GM23338 (cell line): ENCODE measurements around the gene UBQLN1. TPM values are rescaled to one million over a fixed set of nuclear protein-coding genes. Genes with fewer than 3 reads are reported as not detected.

Experiments used
- ATAC-seq: fragments of 200-7000 bp; cut with Tn5 transposase; 3 replicates; pipeline ENCODE4 v1.9.1; 2020
- DNase-seq: peaks from one replicate; pipeline ENCODE4 v3.0.0-alpha.2; 2015; ENCODE audit warnings: low spot score
- H2AFZ ChIP-seq: fragments of 200-600 bp; sonication (generic); 2 replicates; pipeline ENCODE4 v1.8.0; 2016; ENCODE audit warnings: antibody characterized with exemption, mild to moderate bottlenecking, moderate library complexity
- H3F3A ChIP-seq: fragments of 200-600 bp; sonication (generic); replicated peaks from 2 replicates; pipeline ENCODE4 v1.8.0; 2017; ENCODE audit warnings: antibody characterized with exemption, mixed run types, low read depth
- H3K27ac ChIP-seq: fragments of 200-600 bp; sonication (generic); 2 replicates; pipeline ENCODE4 v1.6.1; 2016; ENCODE audit warnings: low read depth
- H3K27me3 ChIP-seq: fragments of 200-600 bp; sonication (generic); 2 replicates; pipeline ENCODE4 v1.8.0; 2016; ENCODE audit warnings: mild to moderate bottlenecking, mixed run types, moderate library complexity; ENCODE audit not compliant: insufficient read depth
- H3K36me3 ChIP-seq: fragments of 200-600 bp; sonication (generic); 2 replicates; pipeline ENCODE4 v1.8.0; 2016; ENCODE audit warnings: mild to moderate bottlenecking; ENCODE audit not compliant: insufficient read depth
- H3K4me1 ChIP-seq: fragments of 200-600 bp; sonication (generic); 2 replicates; pipeline ENCODE4 v1.8.0; 2016; ENCODE audit warnings: mild to moderate bottlenecking, moderate library complexity; ENCODE audit not compliant: insufficient read depth
- H3K4me2 ChIP-seq: fragments of 200-600 bp; sonication (generic); 2 replicates; pipeline ENCODE4 v1.7.1; 2017; ENCODE audit warnings: mixed run types
- H3K4me3 ChIP-seq: fragments of 200-600 bp; sonication (generic); 2 replicates; pipeline ENCODE4 v1.6.1; 2016; ENCODE audit warnings: mixed run types
- H3K79me2 ChIP-seq: fragments of 200-600 bp; sonication (generic); replicated peaks from 2 replicates; pipeline ENCODE4 v1.8.0; 2017; ENCODE audit warnings: mild to moderate bottlenecking; ENCODE audit not compliant: insufficient read depth
- H3K9me2 ChIP-seq: fragments of 200-600 bp; sonication (generic); 2 replicates; pipeline ENCODE4 v1.8.0; 2017; ENCODE audit not compliant: insufficient read depth
- H4K20me1 ChIP-seq: fragments of 200-600 bp; sonication (generic); replicated peaks from 2 replicates; pipeline ENCODE4 v1.8.0; 2017; ENCODE audit warnings: mild to moderate bottlenecking; ENCODE audit not compliant: insufficient read depth
- H3K27ac Mint-ChIP-seq: 2 replicates; pipeline ENCODE4 v1.8.0; 2020; ENCODE audit warnings: inconsistent platforms, mild to moderate bottlenecking, moderate library complexity, mixed read lengths
- H3K27me3 Mint-ChIP-seq: 3 replicates; pipeline ENCODE4 v1.8.0; 2022; ENCODE audit warnings: low read depth, mild to moderate bottlenecking, moderate library complexity, mixed read lengths, inconsistent platforms; ENCODE audit not compliant: insufficient read depth, poor library complexity
- H3K36me3 Mint-ChIP-seq: 3 replicates; pipeline ENCODE4 v1.8.0; 2021; ENCODE audit warnings: low read depth, mild to moderate bottlenecking, inconsistent platforms, moderate library complexity, mixed read lengths
- H3K4me1 Mint-ChIP-seq: 3 replicates; pipeline ENCODE4 v1.8.0; 2020; ENCODE audit warnings: mild to moderate bottlenecking, inconsistent platforms, mixed read lengths
- H3K4me3 Mint-ChIP-seq: 3 replicates; pipeline ENCODE4 v1.8.0; 2021; ENCODE audit warnings: moderate library complexity, mild to moderate bottlenecking, inconsistent platforms, mixed read lengths
- H3K9me3 Mint-ChIP-seq: 3 replicates; pipeline ENCODE4 v1.8.0; 2020; ENCODE audit warnings: moderate library complexity, mild to moderate bottlenecking, inconsistent platforms, mixed read lengths
- EZH2 ChIP-seq: fragments of 200-600 bp; sonication (generic); IDR thresholded peaks from one replicate; pipeline ENCODE4 v1.8.0; 2017; ENCODE audit warnings: antibody characterized with exemption, mild to moderate bottlenecking, low read depth; ENCODE audit not compliant: unreplicated experiment
- JUNB ChIP-seq: IDR thresholded peaks from one replicate; pipeline ENCODE4 v1.6.1; 2016; ENCODE audit warnings: antibody characterized with exemption; ENCODE audit not compliant: unreplicated experiment
- NANOG ChIP-seq: IDR thresholded peaks from 2 replicates; pipeline ENCODE4 v1.6.1; 2016; ENCODE audit warnings: antibody characterized with exemption, borderline replicate concordance
- POLR2AphosphoS5 ChIP-seq: IDR thresholded peaks from 2 replicates; pipeline ENCODE4 v1.6.1; 2016; ENCODE audit warnings: antibody characterized with exemption, low read depth
- STAT1 ChIP-seq: IDR thresholded peaks from one replicate; pipeline ENCODE4 v1.6.1; 2016; ENCODE audit warnings: antibody characterized with exemption; ENCODE audit not compliant: unreplicated experiment
- ZNF331 ChIP-seq: fragments of 250-450 bp; sonication (Bioruptor Pico); IDR thresholded peaks from 2 replicates; pipeline ENCODE4 v1.5.0; 2020; ENCODE audit warnings: low read depth, mild to moderate bottlenecking, moderate library complexity
- polyA plus RNA-seq: library from polyadenylated mRNA; unstranded; fragments of >200 nt; fragmentation: Nextera tagmentation; extraction: Ambion mirVana; gene quantifications from 2 replicates; pipeline ENCODE4 v1.2.1, GENCODE V29; 2016
- total RNA-seq: library from RNA; depleted of rRNA; stranded (reverse); fragments of >200 nt; shearing (Covaris generic); gene quantifications from 2 replicates; pipeline ENCODE4 v1.2.3, GENCODE V29; 2014
- TF ChIP-seq, protein P1 (sequence below): IDR thresholded peaks from one replicate; pipeline ENCODE4 v1.6.1; 2018; ENCODE audit warnings: antibody characterized with exemption; ENCODE audit not compliant: unreplicated experiment
- TF ChIP-seq, protein P2 (sequence below): IDR thresholded peaks from 2 replicates; pipeline ENCODE4 v1.6.1; 2016; ENCODE audit warnings: antibody characterized with exemption
- TF ChIP-seq, protein P3 (sequence below): fragments of 250-450 bp; sonication (Bioruptor Pico); IDR thresholded peaks from 2 replicates; pipeline ENCODE4 v1.5.0; 2020; ENCODE audit warnings: mild to moderate bottlenecking, moderate library complexity

UBQLN1 gene
- total and polyA plus RNA-seq, 2 experiments from 2014 or later, result 90.5 to 168 TPM

DNA sequence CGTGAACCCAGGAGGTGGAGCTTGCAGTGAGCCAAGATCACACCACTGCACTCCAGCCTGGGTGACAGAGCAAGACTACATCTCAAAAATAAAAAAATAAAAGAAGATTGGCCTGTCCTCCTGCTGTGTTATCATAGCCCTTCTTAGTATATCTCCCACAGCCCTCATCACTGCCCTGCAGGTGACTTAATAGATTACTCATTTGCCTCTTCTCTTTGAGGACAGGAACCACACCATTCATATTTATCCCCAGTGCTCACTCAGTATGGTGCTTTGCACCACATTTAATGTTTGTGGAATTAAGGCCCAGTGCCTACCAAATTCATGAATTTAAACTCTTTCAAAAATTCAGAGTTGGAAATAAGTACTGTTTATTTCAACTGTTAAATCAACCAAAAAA, 74.5 kb downstream of the UBQLN1 start:
- Histone ChIP-seq H3K4me2 (no peak overlapping the region), H3K27ac (no peak overlapping the region), H4K20me1 (no peaks in the 10 kb centered on the region), H3K36me3 (no peaks in the 10 kb centered on the region), H3K79me2 (no peaks in the 10 kb centered on the region), H3K9me2 (no peaks in the 10 kb centered on the region), H3K27me3 (no peaks in the 10 kb centered on the region), H3F3A (no peaks in the 10 kb centered on the region), H2AFZ (no peak overlapping the region), H3K4me1 (peaks cover 17% of the 10 kb centered on the region), H3K4me3 (no peak overlapping the region)
- no peak overlapping the region for H3K4me3 Mint-ChIP-seq
- no peaks in the 10 kb centered on the region for H3K36me3 Mint-ChIP-seq
- no peaks in the 10 kb centered on the region for H3K9me3 Mint-ChIP-seq
- ATAC-seq, result no peak
- H3K27ac Mint-ChIP-seq, result no peak overlapping the region
- H3K4me1 Mint-ChIP-seq, result peaks cover 34% of the 10 kb centered on the region
- H3K27me3 Mint-ChIP-seq, result peaks cover 5% of the 10 kb centered on the region
- DNase-seq, result no peak
- no peak for TF ChIP-seq EZH2
- TF ChIP-seq, protein P1, sequence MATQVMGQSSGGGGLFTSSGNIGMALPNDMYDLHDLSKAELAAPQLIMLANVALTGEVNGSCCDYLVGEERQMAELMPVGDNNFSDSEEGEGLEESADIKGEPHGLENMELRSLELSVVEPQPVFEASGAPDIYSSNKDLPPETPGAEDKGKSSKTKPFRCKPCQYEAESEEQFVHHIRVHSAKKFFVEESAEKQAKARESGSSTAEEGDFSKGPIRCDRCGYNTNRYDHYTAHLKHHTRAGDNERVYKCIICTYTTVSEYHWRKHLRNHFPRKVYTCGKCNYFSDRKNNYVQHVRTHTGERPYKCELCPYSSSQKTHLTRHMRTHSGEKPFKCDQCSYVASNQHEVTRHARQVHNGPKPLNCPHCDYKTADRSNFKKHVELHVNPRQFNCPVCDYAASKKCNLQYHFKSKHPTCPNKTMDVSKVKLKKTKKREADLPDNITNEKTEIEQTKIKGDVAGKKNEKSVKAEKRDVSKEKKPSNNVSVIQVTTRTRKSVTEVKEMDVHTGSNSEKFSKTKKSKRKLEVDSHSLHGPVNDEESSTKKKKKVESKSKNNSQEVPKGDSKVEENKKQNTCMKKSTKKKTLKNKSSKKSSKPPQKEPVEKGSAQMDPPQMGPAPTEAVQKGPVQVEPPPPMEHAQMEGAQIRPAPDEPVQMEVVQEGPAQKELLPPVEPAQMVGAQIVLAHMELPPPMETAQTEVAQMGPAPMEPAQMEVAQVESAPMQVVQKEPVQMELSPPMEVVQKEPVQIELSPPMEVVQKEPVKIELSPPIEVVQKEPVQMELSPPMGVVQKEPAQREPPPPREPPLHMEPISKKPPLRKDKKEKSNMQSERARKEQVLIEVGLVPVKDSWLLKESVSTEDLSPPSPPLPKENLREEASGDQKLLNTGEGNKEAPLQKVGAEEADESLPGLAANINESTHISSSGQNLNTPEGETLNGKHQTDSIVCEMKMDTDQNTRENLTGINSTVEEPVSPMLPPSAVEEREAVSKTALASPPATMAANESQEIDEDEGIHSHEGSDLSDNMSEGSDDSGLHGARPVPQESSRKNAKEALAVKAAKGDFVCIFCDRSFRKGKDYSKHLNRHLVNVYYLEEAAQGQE, result no peak
- TF ChIP-seq NANOG, result no peak
- TF ChIP-seq, protein P2, sequence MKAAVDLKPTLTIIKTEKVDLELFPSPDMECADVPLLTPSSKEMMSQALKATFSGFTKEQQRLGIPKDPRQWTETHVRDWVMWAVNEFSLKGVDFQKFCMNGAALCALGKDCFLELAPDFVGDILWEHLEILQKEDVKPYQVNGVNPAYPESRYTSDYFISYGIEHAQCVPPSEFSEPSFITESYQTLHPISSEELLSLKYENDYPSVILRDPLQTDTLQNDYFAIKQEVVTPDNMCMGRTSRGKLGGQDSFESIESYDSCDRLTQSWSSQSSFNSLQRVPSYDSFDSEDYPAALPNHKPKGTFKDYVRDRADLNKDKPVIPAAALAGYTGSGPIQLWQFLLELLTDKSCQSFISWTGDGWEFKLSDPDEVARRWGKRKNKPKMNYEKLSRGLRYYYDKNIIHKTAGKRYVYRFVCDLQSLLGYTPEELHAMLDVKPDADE, result no peak
- no peak for TF ChIP-seq ZNF331 (CRISPR knock-in tag)
- no peak for TF ChIP-seq STAT1
- no peak for TF ChIP-seq JUNB

DNA sequence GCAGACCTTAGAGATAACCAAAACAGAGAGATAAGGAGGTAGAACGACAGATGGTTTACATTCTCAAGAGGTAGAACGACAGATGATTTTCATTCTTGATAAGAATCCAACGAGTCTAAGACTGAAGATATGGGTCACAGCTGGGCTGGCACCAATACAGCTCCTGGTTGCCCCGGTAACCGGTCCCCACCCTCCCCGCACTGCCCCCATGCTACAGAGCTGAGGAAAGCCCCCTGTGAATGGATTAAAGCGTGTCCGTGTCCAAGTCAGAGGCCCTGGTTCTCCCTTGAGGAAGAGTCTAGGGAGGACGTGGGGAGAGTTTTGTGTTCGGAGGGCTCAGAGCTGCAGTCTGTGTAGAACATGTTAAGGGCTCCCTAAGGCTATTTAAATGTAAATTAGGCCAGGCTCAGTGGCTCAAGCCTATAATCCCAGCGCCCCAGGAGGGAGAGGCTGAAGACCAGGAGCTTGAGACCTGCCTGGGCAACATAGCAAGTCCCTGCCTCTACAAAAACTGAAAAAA, 76.8 kb downstream of the UBQLN1 start:
- TF ChIP-seq STAT1 (no peak), POLR2AphosphoS5 (no peak)
- TF ChIP-seq, protein P3, sequence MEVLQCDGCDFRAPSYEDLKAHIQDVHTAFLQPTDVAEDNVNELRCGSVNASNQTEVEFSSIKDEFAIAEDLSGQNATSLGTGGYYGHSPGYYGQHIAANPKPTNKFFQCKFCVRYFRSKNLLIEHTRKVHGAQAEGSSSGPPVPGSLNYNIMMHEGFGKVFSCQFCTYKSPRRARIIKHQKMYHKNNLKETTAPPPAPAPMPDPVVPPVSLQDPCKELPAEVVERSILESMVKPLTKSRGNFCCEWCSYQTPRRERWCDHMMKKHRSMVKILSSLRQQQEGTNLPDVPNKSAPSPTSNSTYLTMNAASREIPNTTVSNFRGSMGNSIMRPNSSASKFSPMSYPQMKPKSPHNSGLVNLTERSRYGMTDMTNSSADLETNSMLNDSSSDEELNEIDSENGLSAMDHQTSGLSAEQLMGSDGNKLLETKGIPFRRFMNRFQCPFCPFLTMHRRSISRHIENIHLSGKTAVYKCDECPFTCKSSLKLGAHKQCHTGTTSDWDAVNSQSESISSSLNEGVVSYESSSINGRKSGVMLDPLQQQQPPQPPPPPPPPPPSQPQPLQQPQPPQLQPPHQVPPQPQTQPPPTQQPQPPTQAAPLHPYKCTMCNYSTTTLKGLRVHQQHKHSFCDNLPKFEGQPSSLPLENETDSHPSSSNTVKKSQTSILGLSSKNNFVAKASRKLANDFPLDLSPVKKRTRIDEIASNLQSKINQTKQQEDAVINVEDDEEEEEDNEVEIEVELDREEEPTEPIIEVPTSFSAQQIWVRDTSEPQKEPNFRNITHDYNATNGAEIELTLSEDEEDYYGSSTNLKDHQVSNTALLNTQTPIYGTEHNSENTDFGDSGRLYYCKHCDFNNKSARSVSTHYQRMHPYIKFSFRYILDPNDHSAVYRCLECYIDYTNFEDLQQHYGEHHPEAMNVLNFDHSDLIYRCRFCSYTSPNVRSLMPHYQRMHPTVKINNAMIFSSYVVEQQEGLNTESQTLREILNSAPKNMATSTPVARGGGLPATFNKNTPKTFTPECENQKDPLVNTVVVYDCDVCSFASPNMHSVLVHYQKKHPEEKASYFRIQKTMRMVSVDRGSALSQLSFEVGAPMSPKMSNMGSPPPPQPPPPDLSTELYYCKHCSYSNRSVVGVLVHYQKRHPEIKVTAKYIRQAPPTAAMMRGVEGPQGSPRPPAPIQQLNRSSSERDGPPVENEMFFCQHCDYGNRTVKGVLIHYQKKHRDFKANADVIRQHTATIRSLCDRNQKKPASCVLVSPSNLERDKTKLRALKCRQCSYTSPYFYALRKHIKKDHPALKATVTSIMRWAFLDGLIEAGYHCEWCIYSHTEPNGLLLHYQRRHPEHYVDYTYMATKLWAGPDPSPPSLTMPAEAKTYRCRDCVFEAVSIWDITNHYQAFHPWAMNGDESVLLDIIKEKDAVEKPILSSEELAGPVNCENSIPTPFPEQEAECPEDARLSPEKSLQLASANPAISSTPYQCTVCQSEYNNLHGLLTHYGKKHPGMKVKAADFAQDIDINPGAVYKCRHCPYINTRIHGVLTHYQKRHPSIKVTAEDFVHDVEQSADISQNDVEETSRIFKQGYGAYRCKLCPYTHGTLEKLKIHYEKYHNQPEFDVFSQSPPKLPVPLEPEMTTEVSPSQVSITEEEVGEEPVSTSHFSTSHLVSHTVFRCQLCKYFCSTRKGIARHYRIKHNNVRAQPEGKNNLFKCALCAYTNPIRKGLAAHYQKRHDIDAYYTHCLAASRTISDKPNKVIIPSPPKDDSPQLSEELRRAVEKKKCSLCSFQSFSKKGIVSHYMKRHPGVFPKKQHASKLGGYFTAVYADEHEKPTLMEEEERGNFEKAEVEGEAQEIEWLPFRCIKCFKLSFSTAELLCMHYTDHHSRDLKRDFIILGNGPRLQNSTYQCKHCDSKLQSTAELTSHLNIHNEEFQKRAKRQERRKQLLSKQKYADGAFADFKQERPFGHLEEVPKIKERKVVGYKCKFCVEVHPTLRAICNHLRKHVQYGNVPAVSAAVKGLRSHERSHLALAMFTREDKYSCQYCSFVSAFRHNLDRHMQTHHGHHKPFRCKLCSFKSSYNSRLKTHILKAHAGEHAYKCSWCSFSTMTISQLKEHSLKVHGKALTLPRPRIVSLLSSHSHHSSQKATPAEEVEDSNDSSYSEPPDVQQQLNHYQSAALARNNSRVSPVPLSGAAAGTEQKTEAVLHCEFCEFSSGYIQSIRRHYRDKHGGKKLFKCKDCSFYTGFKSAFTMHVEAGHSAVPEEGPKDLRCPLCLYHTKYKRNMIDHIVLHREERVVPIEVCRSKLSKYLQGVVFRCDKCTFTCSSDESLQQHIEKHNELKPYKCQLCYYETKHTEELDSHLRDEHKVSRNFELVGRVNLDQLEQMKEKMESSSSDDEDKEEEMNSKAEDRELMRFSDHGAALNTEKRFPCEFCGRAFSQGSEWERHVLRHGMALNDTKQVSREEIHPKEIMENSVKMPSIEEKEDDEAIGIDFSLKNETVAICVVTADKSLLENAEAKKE, result peak; percentile 63
- no peaks in the 10 kb centered on the region for H4K20me1 ChIP-seq
- Mint-ChIP-seq H3K27me3 (peaks cover 5% of the 10 kb centered on the region), H3K36me3 (no peaks in the 10 kb centered on the region), H3K4me3 (peak overlapping the region; percentile 20), H3K27ac (no peak overlapping the region), H3K4me1 (peaks cover 34% of the 10 kb centered on the region), H3K9me3 (no peaks in the 10 kb centered on the region)
- H3K27ac ChIP-seq, result no peak overlapping the region
- no peak overlapping the region for H2AFZ ChIP-seq
- H3K4me2 ChIP-seq, result peak overlapping the region; percentile 6; the same call in 1 of the 2 replicates
- no peaks in the 10 kb centered on the region for H3K9me2 ChIP-seq
- 0 out of 2 replicates have a peak overlapping the region, but pooled peaks have one; percentile 9 for H3K4me3 ChIP-seq
- H3F3A ChIP-seq, result no peaks in the 10 kb centered on the region
- ATAC-seq, result peak; percentile 97
- H3K36me3 ChIP-seq, result no peaks in the 10 kb centered on the region
- H3K4me1 ChIP-seq, result peaks cover 17% of the 10 kb centered on the region
- H3K79me2 ChIP-seq, result no peaks in the 10 kb centered on the region
- DNase-seq, result peak; percentile 85
- H3K27me3 ChIP-seq, result no peaks in the 10 kb centered on the region
